Sciatic nerve (tissue), 1 donor: ENCODE results near the gene GSPT2. TPM values are rescaled to one million over a fixed set of nuclear protein-coding genes. Genes with fewer than 3 reads are reported as not detected.

Experiments
- total RNA-seq: library from RNA; stranded (reverse); fragmentation: NEBNext Ultra II Directional; extraction: Animal tissue kit (Norgen Biotek cat#: 25700); gene quantifications from one replicate; pipeline ENCODE4 v1.2.1, GENCODE V29; 2021
- donor health status: DM: no; HTN: no; CAD: no.

Gene GSPT2
- total RNA-seq, 1 donor from 2014 or later, result 12.2 TPM

Other genes starting within 250 kb of the GSPT2 start
- 1.9 TPM for gene NUDT11, start 246.8 kb upstream of the GSPT2 start, total RNA-seq
- gene CENPVL3, start 124.5 kb upstream of the GSPT2 start, total RNA-seq, result not detected
- not detected for gene CENPVL2, start 60.6 kb upstream of the GSPT2 start, total RNA-seq
- gene CENPVL1, start 32.9 kb upstream of the GSPT2 start, total RNA-seq, result not detected
- gene MAGED1, start 150.2 kb downstream of the GSPT2 start, total RNA-seq, result 75.8 TPM